SHP77 (cell line): Measurements from ENCODE around the gene UROS.

Experiments used
- DNase-seq, 2 experiments: peaks; one replicate each; lab custom pipeline; 2025; lab: John Stamatoyannopoulos, UW

UROS gene

GRCh38 chr10:125822878-125823662 is at the start of gene UROS, which contains the start of gene BCCIP:
Gene UROS, minus strand, starts transcription at chr10:125823258. Its CDS starts 6,759 bp downstream, at chr10:125816499.
Gene BCCIP, plus strand, starts transcription at chr10:125823546. Its CDS starts 12 bp downstream, at chr10:125823558.
- peak; percentile 80 to 87 for DNase-seq

- DNase-seq: no peak
Observed at GRCh38 chr10:125871338-125871737, 48.3 kb upstream of the UROS start.

DNA sequence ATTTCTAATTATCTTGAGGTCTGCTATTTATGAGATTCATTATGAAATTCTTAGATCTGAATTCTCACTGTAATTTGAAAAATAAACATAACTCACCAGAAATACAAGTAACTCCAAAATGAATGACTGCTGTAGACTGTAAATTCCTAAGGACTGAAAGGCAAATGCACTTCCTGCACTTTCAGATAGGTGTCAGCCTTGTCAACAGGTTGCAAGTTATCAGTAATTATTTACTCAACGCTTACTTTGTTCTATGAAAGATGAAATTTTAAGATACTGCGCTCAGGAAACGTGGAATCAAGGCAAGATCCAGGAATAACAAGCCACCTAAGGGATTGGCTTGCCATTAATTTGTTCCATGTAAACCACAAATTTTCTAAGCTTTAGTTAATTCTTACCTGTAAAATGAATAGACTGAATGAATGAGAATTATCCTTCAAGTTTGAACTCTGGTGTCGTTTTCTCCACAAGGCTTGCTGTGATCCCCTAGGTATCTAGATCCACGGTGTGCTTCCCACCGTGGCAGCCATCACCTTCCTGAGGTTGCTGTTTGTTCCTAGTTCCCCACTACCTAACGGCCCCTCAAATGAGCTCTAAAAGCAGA is 45.4 kb upstream of the UROS start:
- peak in 1 of 2 experiments; percentile 9 for DNase-seq

- no peak for DNase-seq
Observed at GRCh38 chr10:125866421-125867029, 43.5 kb upstream of the UROS start.

GRCh38 chr10:125865120-125865519 is 42.1 kb upstream of the UROS start:
- DNase-seq: no peak

- peak; percentile 48 to 68 for DNase-seq
Observed at GRCh38 chr10:125859128-125859817, 36.2 kb upstream of the UROS start.

DNA sequence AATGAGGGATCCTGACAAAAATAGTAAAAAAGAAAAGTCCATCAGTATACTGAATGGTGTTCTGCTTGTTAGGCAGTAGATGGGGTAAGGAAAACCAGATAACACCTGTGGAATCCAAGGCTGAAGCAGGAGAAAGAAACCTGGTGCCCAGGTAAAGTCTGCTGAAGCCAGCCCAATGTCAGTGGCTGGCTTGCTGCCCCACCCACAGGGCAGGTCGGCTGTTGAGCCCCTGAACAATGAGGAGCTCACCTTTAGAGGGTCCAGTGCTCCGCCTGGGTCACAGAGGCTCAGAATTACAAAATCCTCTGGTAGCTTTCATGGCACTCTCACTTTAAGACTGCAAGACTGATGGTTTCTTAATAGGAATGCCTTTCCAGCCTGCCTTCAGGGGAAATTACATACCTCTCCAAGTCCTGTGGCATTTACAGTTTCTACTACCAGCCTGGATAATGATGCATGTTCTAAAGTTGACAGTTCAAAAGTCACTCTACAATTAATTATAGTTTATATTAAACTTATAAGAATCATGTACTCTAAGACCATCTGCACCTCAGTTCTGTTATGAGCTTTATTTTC is 34.2 kb upstream of the UROS start:
- DNase-seq: no peak

DNA sequence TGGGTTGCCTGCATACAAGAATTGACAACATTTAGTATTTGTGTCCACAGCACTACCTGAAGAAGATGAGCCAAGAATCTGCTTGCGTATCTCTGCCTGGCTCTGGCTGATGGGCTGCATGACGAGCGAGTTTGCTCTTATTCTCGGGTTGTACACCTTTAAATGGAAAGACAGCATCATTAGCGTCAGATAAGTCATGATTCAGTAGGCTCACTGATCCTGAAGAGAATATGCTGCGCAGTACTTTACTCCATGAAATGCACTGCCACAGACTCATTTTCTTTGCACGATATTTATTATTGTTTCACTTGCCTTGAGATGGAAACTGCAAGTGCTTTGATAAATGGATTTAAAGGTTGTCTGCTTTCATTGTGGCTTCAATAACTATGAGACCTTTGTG is 29.4 kb upstream of the UROS start:
- DNase-seq: no peak

- DNase-seq: no peak
Observed at GRCh38 chr10:125850766-125851731, 28.0 kb upstream of the UROS start.

- DNase-seq: no peak
Observed at GRCh38 chr10:125849448-125849847, 26.4 kb upstream of the UROS start.

DNA sequence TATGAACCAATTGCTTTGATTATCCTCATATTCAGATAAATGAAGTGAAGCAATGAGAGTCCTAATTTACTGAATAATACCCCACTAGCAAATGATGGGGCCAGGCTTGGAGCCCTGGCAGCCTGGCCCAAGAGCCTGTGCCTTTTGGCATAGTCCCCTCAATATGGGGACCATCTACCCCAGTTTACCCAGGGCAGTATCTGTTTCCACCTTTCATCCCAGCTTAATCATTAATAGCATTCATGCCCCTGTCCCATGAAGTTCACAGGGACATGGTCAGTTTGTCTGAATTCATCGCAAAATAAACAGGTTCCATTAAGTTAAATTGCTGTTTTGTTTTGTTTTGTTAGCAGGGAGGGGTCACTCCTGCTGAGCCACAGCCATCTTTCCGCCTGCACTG is 25.8 kb upstream of the UROS start:
- DNase-seq: no peak

- DNase-seq: no peak
Observed at GRCh38 chr10:125848371-125848770, 25.3 kb upstream of the UROS start.

DNA sequence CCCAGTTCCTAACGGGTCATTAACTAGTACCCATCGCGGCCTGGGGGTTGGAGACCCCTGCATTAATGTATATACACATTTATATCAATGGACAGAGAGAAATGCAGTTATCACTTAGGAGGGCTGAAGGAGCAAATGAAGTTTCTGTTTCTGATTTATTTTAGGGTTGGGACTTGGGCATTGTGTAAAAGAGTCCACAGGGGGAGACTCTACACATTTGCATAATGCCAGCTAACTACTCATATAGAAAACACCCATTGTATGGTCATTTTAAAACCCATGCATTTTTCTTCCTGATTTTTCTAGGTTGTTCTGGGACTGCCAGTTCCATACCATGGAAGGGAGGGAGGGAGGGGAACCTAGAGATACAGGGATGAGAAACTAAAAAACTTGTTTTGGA is 23.8 kb upstream of the UROS start:
- DNase-seq: no peak

GRCh38 chr10:125845617-125846016 is 22.6 kb upstream of the UROS start:
- DNase-seq: no peak

DNA sequence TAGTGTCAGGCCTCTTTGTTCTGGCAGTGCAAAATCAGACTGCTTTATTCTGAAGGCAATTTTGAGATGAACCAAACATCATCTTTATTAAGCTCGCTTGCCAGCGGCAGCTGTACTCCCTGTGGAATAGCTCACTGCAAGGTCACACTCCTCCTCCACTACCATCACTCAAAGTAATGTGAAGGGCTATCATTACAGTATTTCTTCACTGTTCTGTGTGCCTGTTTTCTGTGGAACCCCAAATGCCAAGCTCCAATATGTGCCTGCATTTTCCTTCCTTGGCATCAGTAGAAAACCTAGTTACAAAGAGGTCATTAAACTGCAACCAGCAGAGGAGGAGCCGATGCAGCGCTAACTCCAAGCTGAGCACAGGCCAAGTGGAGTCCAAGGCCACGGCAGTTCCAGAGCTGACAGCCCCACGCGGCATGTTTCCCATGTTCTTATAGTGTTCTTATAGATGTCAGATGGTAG is 21.7 kb upstream of the UROS start:
- DNase-seq: no peak

DNA sequence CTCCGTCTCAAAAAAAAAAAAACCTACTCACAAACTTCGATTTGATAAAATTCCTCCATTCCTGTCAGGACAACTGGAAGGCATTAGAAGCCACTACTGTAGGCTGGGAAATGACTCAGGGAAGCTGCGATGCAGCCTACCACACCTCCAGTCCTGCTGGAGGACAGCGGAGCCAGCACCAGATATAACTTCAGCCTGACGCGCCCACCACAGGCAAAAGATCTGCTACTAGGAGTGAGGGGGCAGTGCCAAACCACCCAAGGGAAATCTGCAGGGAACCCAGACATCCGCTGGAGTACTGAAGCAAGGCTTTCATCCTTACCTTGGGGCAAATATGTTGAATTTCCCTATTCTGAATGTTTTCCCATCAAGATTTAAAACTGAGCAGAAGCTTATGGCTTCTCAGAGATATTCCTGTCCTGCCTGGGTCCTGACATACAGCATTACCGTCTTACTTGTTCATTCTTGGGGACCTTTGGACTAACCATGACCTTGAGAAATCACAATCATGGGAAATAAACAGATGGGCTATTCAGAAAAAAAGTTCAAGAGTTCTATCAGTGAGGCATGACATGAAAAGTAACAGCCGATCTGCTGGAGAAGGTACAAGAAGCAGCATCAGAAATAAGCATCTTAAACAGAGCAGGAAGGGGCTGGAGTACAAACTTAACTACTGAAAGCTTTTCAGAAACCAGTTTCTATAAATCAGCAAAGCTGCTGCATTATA is 20.7 kb upstream of the UROS start:
- no peak for DNase-seq

- DNase-seq: peak; percentile 2 to 16
Observed at GRCh38 chr10:125840955-125841354, 17.9 kb upstream of the UROS start.

DNA sequence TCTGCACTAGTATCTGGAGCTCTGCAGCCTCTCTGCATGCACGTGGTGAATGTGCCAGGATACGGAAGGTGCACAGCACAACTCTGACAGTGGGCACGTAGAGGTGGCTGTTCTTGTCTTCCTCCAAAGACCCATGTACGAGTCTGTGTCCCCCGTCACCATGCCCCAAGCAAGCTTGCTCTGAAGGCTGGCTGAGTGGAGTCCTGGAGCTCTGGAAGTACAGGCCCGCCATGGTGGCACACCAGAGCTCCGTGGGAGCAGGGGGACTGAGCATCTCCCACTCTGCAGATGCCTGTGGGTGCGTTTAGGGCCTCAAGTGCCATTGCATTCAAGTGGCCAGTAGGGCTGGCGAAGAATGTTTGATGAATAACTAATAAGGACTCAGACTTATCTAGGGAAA is 17.3 kb upstream of the UROS start:
- no peak for DNase-seq

DNA sequence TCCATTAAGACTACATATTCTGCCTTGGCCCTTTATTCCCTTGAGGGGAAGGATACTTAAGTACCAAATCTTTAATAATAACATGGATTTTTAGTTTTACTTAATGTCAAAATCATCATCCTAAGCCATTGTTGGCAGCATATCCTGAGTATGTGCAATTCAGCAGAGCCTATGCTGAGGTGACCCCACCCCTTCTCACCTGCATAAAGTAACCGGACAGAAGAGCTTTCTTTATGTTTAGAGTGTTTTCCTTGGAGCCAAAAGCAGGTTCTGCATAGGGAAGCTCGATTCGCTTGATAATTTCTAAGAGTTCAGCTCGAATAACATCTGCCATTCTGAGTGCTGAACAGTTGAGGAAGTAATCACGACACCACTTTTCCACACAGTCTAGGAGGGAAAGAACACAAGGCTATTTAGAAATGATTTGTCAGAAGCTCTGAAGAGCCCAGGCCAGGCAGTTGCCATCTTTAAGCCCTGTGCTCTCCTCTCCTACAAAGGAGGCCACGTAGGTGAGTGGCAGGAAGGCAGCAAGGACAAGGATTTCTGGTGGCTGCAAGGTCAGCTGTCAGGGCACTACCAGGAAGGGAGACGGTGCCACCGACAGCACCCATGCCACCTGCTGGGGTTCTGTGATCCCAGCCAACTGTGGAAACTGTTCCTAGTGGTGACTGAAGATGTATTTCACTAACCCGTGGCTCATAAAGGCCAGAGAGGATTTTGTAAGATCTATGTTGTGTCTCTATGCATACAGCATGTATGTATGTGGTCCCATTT is 15.9 kb upstream of the UROS start:
- no peak for DNase-seq
